NT2/D1 (cell line): Measurements from ENCODE around the gene RRBP1.

Experiments
- DNase-seq: peaks from one replicate; pipeline ENCODE4 v3.0.0-alpha.2; 2011; ENCODE audit warnings: low read depth, low spot score
- H3K27me3 ChIP-seq: 2 replicates; pipeline ENCODE4 v1.6.0; 2011; ENCODE audit warnings: mild to moderate bottlenecking; ENCODE audit not compliant: insufficient read length, insufficient read depth
- H3K36me3 ChIP-seq: 2 replicates; pipeline ENCODE4 v1.6.1; 2011; ENCODE audit warnings: mild to moderate bottlenecking, low read length, mixed read lengths; ENCODE audit not compliant: insufficient read depth, insufficient read length
- H3K4me1 ChIP-seq: 2 replicates; pipeline ENCODE4 v1.5.1; 2011; ENCODE audit not compliant: insufficient read depth, insufficient read length
- H3K4me3 ChIP-seq: 2 replicates; pipeline ENCODE4 v1.5.1; 2011; ENCODE audit warnings: low read depth; ENCODE audit not compliant: insufficient read length
- H3K9ac ChIP-seq: 2 replicates; pipeline ENCODE4 v1.6.0; 2011; ENCODE audit warnings: low read depth; ENCODE audit not compliant: insufficient read length
- H3K9me3 ChIP-seq: 2 replicates; pipeline ENCODE4 v1.5.1; 2011; ENCODE audit warnings: mild to moderate bottlenecking, low read length; ENCODE audit not compliant: insufficient read depth
- SUZ12 ChIP-seq: IDR thresholded peaks from 2 replicates; pipeline ENCODE4 v1.6.1; 2011; ENCODE audit not compliant: insufficient read length, insufficient read depth; ENCODE audit errors: extremely low read depth
- YY1 ChIP-seq: IDR thresholded peaks from 2 replicates; pipeline ENCODE4 v1.6.1; 2011; ENCODE audit not compliant: insufficient read length, insufficient read depth
- ZNF274 ChIP-seq: IDR thresholded peaks from 2 replicates; pipeline ENCODE4 v1.6.1; 2011; ENCODE audit warnings: mild to moderate bottlenecking, low read depth, low read length

Gene RRBP1

DNA sequence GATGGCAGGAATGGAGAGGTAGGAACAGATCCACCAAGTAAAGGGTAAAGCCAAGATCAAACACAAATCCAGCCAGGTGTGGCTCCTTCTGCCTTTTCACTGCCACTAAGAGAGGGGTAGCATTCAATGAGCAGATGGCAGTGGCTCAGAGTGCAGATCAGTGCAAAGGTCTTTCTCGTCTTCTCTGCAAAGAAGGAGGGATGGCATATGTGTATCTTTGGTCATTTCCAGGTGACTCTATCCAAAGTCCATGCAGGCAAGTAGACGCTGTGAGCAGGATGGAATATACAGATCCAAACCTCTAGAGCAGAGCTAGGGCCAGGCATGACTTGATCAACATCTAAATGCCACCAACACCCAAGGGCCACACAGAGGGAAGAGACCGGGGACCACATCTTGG lies 24.6 kb upstream of the RRBP1 start:
- H3K4me1 ChIP-seq = peaks cover 10% of the 10 kb centered on the region
- H3K36me3 ChIP-seq = no peaks in the 10 kb centered on the region
- H3K27me3 ChIP-seq = no peaks in the 10 kb centered on the region
- TF ChIP-seq ZNF274 = no peak
- TF ChIP-seq YY1 = no peak
- TF ChIP-seq SUZ12 = no peak
- no peak for DNase-seq
- H3K9ac ChIP-seq = no peak overlapping the region
- no peak overlapping the region for H3K4me3 ChIP-seq
- no peaks in the 10 kb centered on the region for H3K9me3 ChIP-seq

DNA sequence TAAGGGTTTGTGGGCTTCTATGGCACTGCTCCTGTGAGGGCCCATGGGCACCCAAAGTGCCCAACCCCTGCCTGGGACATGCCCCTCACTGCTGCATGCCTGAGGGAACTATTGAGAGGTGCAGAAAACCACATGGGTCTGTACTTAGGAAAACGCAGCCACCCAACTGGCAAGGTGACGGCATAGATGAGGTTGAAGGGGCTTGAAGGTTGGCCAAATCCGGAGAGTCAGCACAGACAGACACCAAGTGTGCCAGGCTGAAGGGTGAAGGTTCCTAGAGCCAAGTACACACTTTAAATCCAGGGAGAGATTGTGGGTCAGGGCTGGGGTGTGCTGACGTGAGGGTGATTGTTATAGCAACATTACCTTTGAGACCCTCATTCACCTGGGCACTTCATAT lies 23.9 kb upstream of the RRBP1 start:
- TF ChIP-seq SUZ12 (no peak), ZNF274 (no peak), YY1 (no peak)
- Histone ChIP-seq H3K27me3 (no peaks in the 10 kb centered on the region), H3K9ac (no peak overlapping the region), H3K9me3 (no peaks in the 10 kb centered on the region), H3K36me3 (no peaks in the 10 kb centered on the region), H3K4me3 (no peak overlapping the region), H3K4me1 (peaks cover 6% of the 10 kb centered on the region)
- no peak for DNase-seq

DNA sequence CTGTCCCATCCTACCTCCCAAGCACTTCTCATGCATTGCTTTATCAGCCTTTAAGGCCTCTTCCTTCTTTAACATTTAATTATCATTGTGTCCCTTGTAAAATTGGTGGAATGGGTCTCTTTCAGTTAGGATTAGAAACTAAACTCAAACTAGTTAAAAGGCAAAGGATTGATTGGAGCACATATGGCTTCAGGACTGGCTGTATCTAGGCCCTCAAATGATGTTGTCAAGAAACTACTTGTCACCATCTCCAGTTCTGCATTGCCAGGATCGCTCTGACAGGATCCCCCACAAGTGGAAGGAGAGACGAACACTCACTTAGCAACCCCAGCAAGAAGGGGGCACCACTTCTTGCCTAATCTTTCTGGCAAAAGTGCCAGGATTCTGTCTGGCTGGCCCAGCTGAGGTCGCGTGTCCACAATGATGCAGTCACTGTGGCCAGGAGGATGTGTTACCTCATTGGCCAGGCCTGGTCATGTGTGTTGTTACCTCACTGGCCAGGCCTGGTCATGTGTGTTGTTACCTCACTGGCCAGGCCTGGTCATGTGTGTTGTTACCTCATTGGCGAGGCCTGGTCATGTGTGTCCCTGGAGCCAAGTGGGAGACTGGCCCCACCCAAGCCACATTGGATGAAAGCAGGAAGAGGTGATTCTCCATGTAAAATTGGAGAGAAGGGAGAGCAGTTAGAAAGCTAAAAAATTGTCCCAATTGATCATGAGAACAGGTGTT lies 22.7 kb upstream of the RRBP1 start:
- no peak for TF ChIP-seq YY1
- TF ChIP-seq SUZ12 = no peak
- no peak for TF ChIP-seq ZNF274
- no peak for DNase-seq
- H3K36me3 ChIP-seq = no peaks in the 10 kb centered on the region
- no peaks in the 10 kb centered on the region for H3K27me3 ChIP-seq
- H3K4me1 ChIP-seq = no peaks in the 10 kb centered on the region
- no peak overlapping the region for H3K9ac ChIP-seq
- no peaks in the 10 kb centered on the region for H3K9me3 ChIP-seq
- no peak overlapping the region for H3K4me3 ChIP-seq

DNA sequence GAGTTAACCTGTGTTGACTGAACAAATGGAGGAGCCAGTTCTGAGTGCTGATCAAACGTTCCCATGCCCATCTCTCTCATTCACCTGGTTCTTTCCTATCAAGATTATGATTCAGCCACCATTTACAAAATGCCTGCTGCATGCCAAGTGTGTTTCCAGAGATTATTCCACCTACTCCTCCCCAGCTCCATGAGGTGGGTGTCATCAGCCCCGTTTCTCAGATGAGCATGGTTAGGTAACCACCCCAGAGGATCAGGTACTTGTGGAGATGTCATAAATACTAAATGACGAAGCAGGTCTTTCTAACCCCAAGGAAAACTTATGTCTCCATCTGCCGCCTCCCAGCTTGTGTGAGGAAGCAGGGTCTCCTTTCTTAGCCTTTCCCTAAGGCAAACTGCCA lies 19.8 kb upstream of the RRBP1 start:
- no peak for TF ChIP-seq YY1
- TF ChIP-seq SUZ12 = no peak
- TF ChIP-seq ZNF274 = no peak
- DNase-seq = no peak

DNA sequence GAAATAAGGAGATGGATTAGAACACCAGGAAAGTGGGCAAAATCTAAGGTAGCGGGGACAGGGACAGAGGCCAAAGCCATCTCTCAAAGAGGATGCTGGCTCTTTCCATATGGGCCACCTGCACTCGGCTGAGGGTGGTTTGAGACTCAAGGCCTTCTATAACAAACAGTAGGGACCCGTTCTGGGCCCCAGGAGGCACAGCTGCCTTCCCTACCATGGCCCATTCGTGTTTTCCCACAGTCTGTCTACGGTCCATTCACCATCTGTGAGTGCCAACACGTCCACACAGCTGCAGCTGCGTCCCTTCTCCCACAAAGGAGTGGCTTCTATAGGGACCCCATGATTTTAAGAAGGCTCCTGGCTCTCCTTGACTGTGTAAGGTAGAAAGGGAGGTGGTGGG lies 18.6 kb upstream of the RRBP1 start:
- Histone ChIP-seq H3K4me1 (no peaks in the 10 kb centered on the region), H3K36me3 (no peaks in the 10 kb centered on the region), H3K9ac (no peak overlapping the region), H3K9me3 (no peaks in the 10 kb centered on the region), H3K4me3 (no peak overlapping the region), H3K27me3 (no peaks in the 10 kb centered on the region)
- DNase-seq = no peak
- no peak for TF ChIP-seq YY1
- TF ChIP-seq SUZ12 = no peak
- TF ChIP-seq ZNF274 = no peak

More for the DNA sequence above, 19.8 kb upstream of the RRBP1 start:
- Histone ChIP-seq H3K9me3 (no peaks in the 10 kb centered on the region), H3K4me3 (no peak overlapping the region), H3K9ac (no peak overlapping the region), H3K36me3 (no peaks in the 10 kb centered on the region), H3K4me1 (no peaks in the 10 kb centered on the region), H3K27me3 (no peaks in the 10 kb centered on the region)

DNA sequence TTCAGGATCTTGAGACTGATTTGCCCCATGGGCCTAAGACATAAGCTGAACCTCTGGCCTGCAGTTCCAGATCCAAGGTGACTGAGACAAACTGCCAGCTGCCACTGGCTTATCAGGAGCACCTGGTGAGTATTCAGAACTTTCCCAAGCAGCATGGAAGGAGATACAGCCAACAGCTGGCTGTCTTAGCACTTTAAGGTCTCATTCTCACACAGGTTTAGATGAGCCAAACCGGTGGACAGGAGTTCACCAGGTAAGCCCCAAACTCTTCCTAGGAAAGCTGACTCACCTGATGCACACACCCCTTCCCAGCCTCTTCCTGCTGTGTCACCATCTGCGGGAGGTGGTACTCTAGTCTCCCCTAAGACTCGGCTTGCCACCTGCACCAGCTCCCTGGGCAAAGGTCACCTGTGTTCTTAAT lies 17.9 kb upstream of the RRBP1 start, which contains the start of gene BANF2:
BANF2 (plus strand) TSS at position 36 of the 421 bp plus-strand sequence. CDS start 25,060 bp downstream, outside the sequence.
- DNase-seq = no peak
- H3K27me3 ChIP-seq = no peaks in the 10 kb centered on the region
- TF ChIP-seq YY1 (no peak), SUZ12 (no peak), ZNF274 (no peak)
- H3K36me3 ChIP-seq = no peaks in the 10 kb centered on the region
- H3K4me3 ChIP-seq = no peak within 1 kb of the TSS
- H3K9me3 ChIP-seq = no peaks in the 10 kb centered on the region
- H3K9ac ChIP-seq = no peak within 1 kb of the TSS
- no peaks in the 10 kb centered on the region for H3K4me1 ChIP-seq

DNA sequence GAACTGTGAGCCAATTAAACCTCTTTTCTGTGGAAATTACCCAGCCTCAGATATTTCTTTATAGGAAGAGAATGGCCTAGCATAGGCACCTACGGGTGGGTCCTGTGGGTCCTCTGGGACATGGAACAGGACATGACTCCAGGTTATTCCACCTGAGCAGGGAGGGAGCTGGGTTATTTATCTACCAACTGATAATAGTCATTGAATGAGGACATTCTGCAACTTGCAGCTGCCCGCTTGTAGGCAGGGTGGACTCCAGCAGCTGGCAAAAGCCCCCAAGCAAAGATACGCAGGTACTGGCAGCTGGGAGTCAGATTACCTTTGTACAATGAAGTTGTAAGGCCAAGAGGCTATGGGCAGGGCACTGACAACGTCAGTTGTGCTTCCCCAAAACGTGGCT lies 16.3 kb upstream of the RRBP1 start:
- H3K4me3 ChIP-seq = no peak overlapping the region
- no peaks in the 10 kb centered on the region for H3K36me3 ChIP-seq
- no peak for DNase-seq
- H3K9ac ChIP-seq = no peak overlapping the region
- H3K9me3 ChIP-seq = no peaks in the 10 kb centered on the region
- TF ChIP-seq SUZ12 = no peak
- TF ChIP-seq YY1 = no peak
- TF ChIP-seq ZNF274 = no peak
- no peaks in the 10 kb centered on the region for H3K4me1 ChIP-seq
- H3K27me3 ChIP-seq = no peaks in the 10 kb centered on the region

DNA sequence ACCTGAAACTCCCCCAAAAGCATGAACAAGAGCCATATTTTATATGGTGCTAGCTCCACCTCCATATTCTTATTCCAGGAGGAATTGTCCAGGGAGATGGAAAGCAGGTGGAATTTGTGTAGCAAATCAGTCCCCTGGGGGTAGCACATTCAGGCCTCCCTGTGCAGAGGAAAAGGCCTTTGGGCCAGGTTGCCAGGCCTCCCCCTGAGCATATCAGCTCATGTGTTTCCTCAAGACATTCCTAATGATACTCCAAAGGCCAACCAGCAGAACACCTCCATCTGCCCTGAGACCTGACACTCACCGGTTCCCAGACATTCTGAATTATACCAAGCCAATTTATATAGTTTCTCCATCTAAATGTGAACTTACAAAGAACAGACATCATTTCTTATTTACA lies 15.1 kb upstream of the RRBP1 start:
- no peak overlapping the region for H3K9ac ChIP-seq
- H3K4me1 ChIP-seq = no peaks in the 10 kb centered on the region
- DNase-seq = no peak
- no peak for TF ChIP-seq ZNF274
- TF ChIP-seq YY1 = no peak
- no peak for TF ChIP-seq SUZ12
- H3K4me3 ChIP-seq = no peak overlapping the region
- H3K36me3 ChIP-seq = no peaks in the 10 kb centered on the region
- no peaks in the 10 kb centered on the region for H3K27me3 ChIP-seq
- H3K9me3 ChIP-seq = no peaks in the 10 kb centered on the region
